SK-N-SH treated with all-trans-retinoic acid at 6 μM for 48 hours (cell line): ENCODE results near the gene CGREF1.
A peak's percentile ranks its signal among the peaks of the same experiment; 100 is the strongest.

Source experiments
- ATAC-seq: fragments of 200-7000 bp; cut with Tn5 transposase; 3 replicates; pipeline ENCODE4 v1.9.1; 2020; ENCODE audit warnings: mild to moderate bottlenecking, moderate library complexity
- ARNTL ChIP-seq: fragments of 450-650 bp; formaldehyde crosslinking; IDR thresholded peaks from 2 replicates; pipeline ENCODE4 v1.5.0; 2020; ENCODE audit warnings: low read depth, mild to moderate bottlenecking, moderate library complexity, borderline replicate concordance
- CSDC2 ChIP-seq: fragments of 250-450 bp; sonication (Bioruptor Pico); IDR thresholded peaks from 2 replicates; pipeline ENCODE4 v1.5.0; 2020; ENCODE audit warnings: mild to moderate bottlenecking, moderate library complexity
- ESRRG ChIP-seq: fragments of 250-450 bp; sonication (Bioruptor Pico); IDR thresholded peaks from 2 replicates; pipeline ENCODE4 v1.6.1; 2021; ENCODE audit warnings: mild to moderate bottlenecking
- GLIS3 ChIP-seq: fragments of 250-450 bp; sonication (Bioruptor Pico); IDR thresholded peaks from 2 replicates; pipeline ENCODE4 v1.5.0; 2020; ENCODE audit warnings: mild to moderate bottlenecking, moderate library complexity
- ISL1 ChIP-seq: fragments of 250-450 bp; sonication (Bioruptor Pico); IDR thresholded peaks from 2 replicates; pipeline ENCODE4 v2.1.2; 2022; ENCODE audit warnings: mild to moderate bottlenecking, moderate library complexity
- OSR1 ChIP-seq: fragments of 250-450 bp; sonication (Bioruptor Pico); IDR thresholded peaks from 2 replicates; pipeline ENCODE4 v1.8.0; 2022; ENCODE audit warnings: moderate library complexity, mild to moderate bottlenecking, inconsistent platforms
- PPARA ChIP-seq: fragments of 250-450 bp; sonication (Bioruptor Pico); IDR thresholded peaks from 2 replicates; pipeline ENCODE4 v1.5.0; 2020; ENCODE audit warnings: mild to moderate bottlenecking, borderline replicate concordance
- RARB ChIP-seq: fragments of 250-450 bp; sonication (Bioruptor Pico); IDR thresholded peaks from 2 replicates; pipeline ENCODE4 v1.8.0; 2021; ENCODE audit warnings: mild to moderate bottlenecking, moderate library complexity
- TCF4 ChIP-seq: fragments of 250-450 bp; sonication (Bioruptor Pico); IDR thresholded peaks from 2 replicates; pipeline ENCODE4 v1.8.0; 2021; ENCODE audit warnings: mild to moderate bottlenecking, moderate library complexity, borderline replicate concordance
- TOX ChIP-seq: fragments of 250-450 bp; sonication (Bioruptor Pico); IDR thresholded peaks from 2 replicates; pipeline ENCODE4 v1.8.0; 2021; ENCODE audit warnings: mild to moderate bottlenecking, moderate library complexity, borderline replicate concordance
- ZC3H10 ChIP-seq: fragments of 250-450 bp; sonication (Bioruptor Pico); IDR thresholded peaks from 2 replicates; pipeline ENCODE4 v1.5.1; 2021; ENCODE audit warnings: mild to moderate bottlenecking, moderate library complexity
- ZFP3 ChIP-seq: fragments of 250-450 bp; sonication (Bioruptor Pico); IDR thresholded peaks from 2 replicates; pipeline ENCODE4 v1.5.0; 2020; ENCODE audit warnings: mild to moderate bottlenecking, moderate library complexity
- ZFP30 ChIP-seq: fragments of 450-650 bp; formaldehyde crosslinking; IDR thresholded peaks from 2 replicates; pipeline ENCODE4 v1.5.0; 2022; ENCODE audit warnings: mild to moderate bottlenecking, moderate library complexity
- ZNF565 ChIP-seq: fragments of 450-650 bp; formaldehyde crosslinking; conservative IDR thresholded peaks from 2 replicates; pipeline ENCODE4 v1.5.0; 2020; ENCODE audit warnings: low read depth, mild to moderate bottlenecking, moderate library complexity
- TF ChIP-seq, protein P1 (sequence below): fragments of 250-450 bp; sonication (Bioruptor Pico); IDR thresholded peaks from 2 replicates; pipeline ENCODE4 v1.5.1; 2021; ENCODE audit warnings: mild to moderate bottlenecking, moderate library complexity
- TF ChIP-seq, protein P2 (sequence below): fragments of 250-450 bp; sonication (Bioruptor Pico); IDR thresholded peaks from 2 replicates; pipeline ENCODE4 v1.8.0; 2020; ENCODE audit warnings: mild to moderate bottlenecking, moderate library complexity, borderline replicate concordance
- TF ChIP-seq, protein P3 (sequence below): fragments of 250-450 bp; sonication (Bioruptor Pico); IDR thresholded peaks from 2 replicates; pipeline ENCODE4 v1.5.1; 2020; ENCODE audit warnings: low read depth, mild to moderate bottlenecking, moderate library complexity
- TF ChIP-seq, protein P4 (sequence below): fragments of 250-450 bp; sonication (Bioruptor Pico); IDR thresholded peaks from 2 replicates; pipeline ENCODE4 v1.8.0; 2021; ENCODE audit warnings: low read depth, mild to moderate bottlenecking, moderate library complexity, borderline replicate concordance

CGREF1 gene

DNA sequence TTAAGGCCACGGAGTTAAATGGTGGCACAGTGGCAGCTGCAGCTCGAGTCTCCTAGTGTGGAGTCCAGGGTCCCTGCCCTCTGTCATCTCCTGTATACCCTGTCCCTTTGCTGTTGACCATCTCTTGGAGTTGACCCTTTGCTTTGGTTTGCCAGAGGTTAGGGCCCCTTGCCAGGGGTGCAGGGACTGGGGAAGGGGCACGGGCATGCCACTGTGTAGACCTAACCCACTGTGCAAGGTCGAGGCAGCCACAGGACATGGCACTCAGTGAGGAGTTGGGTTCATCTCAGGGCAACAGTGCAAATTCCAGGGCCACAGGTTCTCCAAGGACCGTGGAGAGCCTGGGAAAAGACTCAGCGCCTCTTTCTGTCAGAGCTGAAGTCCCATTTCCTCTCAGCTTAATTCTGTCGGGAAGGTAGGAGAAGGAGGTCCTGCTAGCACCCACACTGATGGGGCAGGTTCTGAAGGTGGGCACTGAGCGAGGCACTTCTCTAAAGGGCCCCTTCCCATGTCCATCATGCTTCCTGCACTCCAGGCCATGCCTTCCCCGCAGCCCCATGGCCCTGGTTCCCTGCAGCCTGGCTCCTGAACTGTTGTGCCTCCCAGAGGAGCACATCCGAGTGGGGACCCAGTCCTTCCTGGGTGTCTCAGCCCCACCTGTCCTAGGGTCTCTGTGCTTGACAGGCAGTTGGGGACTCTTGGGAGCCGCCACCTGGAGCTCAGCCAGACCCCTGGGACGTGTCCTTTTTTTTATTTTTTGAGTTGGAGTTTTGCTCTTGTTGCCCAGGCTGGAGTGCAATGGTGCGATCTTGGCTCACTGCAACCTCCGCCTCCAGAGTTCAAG is 29.6 kb downstream of the CGREF1 start (continued):
- no peak for TF ChIP-seq TOX
- TF ChIP-seq ESRRG (CRISPR knock-in tag): no peak
- no peak for TF ChIP-seq ISL1 (CRISPR knock-in tag)
- TF ChIP-seq TCF4: no peak
- TF ChIP-seq OSR1: no peak
- no peak for TF ChIP-seq ZC3H10 (CRISPR knock-in tag)
- no peak for TF ChIP-seq ZFP3 (CRISPR knock-in tag)
- no peak for TF ChIP-seq PPARA (CRISPR knock-in tag)
- TF ChIP-seq, protein P1, sequence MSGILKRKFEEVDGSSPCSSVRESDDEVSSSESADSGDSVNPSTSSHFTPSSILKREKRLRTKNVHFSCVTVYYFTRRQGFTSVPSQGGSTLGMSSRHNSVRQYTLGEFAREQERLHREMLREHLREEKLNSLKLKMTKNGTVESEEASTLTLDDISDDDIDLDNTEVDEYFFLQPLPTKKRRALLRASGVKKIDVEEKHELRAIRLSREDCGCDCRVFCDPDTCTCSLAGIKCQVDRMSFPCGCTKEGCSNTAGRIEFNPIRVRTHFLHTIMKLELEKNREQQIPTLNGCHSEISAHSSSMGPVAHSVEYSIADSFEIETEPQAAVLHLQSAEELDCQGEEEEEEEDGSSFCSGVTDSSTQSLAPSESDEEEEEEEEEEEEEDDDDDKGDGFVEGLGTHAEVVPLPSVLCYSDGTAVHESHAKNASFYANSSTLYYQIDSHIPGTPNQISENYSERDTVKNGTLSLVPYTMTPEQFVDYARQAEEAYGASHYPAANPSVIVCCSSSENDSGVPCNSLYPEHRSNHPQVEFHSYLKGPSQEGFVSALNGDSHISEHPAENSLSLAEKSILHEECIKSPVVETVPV (CRISPR knock-in tag): no peak
- TF ChIP-seq GLIS3 (CRISPR knock-in tag): no peak

DNA sequence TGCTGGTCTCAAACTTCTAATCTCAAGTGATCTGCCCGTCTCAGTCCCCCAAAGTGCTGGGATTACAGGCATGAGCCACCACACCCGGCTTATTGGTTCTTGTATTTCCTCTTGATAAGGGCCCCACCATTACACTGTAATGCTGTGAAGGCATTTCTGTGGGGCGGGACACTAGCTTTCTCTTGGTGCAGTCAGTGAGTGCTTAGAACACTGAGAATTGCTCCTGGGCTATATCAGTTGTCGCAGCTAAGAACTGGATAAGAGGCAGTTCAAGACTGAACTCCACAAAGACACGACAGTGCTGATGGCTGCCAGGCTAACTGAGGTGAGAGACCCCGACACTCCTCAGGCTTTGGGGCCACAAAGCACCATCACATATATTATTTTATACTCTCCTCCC is 30.3 kb downstream of the CGREF1 start:
- ATAC-seq: no peak
- TF ChIP-seq ZC3H10 (CRISPR knock-in tag): no peak
- TF ChIP-seq, protein P2, sequence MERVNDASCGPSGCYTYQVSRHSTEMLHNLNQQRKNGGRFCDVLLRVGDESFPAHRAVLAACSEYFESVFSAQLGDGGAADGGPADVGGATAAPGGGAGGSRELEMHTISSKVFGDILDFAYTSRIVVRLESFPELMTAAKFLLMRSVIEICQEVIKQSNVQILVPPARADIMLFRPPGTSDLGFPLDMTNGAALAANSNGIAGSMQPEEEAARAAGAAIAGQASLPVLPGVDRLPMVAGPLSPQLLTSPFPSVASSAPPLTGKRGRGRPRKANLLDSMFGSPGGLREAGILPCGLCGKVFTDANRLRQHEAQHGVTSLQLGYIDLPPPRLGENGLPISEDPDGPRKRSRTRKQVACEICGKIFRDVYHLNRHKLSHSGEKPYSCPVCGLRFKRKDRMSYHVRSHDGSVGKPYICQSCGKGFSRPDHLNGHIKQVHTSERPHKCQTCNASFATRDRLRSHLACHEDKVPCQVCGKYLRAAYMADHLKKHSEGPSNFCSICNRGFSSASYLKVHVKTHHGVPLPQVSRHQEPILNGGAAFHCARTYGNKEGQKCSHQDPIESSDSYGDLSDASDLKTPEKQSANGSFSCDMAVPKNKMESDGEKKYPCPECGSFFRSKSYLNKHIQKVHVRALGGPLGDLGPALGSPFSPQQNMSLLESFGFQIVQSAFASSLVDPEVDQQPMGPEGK (CRISPR knock-in tag): no peak
- TF ChIP-seq, protein P1 (CRISPR knock-in tag): no peak

DNA sequence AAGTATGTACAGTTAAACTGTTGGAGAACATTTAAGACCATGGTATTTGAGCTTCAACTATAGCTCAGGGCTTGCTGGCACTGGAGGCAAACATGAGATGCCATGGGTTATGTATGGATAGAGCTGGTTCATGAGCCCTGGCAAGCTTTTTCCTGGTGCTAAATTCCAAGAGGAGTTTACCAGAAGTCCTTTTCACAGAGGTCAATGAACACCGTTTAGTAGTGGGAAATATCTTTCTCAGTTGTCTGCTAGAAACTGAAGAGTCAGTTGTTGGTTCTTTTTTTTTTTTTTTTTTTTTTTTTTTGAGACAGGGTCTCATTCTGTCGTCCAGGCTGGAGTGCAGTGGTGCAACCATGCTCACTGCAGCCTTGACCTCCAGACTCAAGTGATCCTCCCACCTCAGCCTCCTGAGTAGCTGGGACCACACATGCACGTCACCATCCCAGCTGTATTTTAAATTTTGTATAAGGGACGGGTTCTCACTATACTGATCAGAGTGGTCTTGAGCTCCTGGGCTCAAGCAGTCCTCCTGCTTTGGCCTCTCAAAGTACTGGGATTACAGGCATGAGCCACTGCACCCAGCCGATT is 31.0 kb downstream of the CGREF1 start:
- TF ChIP-seq ARNTL (CRISPR knock-in tag): no peak
- ATAC-seq: no peak

DNA sequence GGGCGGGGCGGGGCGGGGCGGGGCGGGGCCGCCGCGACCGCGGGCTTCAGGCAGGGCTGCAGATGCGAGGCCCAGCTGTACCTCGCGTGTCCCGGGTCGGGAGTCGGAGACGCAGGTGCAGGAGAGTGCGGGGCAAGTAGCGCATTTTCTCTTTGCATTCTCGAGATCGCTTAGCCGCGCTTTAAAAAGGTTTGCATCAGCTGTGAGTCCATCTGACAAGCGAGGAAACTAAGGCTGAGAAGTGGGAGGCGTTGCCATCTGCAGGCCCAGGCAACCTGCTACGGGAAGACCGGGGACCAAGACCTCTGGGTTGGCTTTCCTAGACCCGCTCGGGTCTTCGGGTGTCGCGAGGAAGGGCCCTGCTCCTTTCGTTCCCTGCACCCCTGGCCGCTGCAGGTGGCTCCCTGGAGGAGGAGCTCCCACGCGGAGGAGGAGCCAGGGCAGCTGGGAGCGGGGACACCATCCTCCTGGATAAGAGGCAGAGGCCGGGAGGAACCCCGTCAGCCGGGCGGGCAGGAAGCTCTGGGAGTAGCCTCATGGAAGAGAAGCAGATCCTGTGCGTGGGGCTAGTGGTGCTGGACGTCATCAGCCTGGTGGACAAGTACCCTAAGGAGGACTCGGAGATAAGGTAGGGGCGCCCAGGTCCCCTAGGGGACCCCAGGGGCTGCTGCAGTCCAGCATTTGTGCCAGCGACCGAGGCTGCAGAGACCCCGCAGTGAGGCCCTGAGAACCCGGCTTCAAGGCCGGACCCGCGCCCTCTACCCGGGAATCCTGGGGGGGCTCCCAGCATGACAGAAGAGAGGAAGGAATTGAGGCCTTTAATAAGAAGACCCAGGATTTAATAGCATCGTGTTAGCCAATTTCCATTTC is 32.0 kb downstream of the CGREF1 start, which contains the start of gene KHK:
Gene KHK, plus strand, starts transcription at position 49 of the 870 bp plus-strand sequence. Its CDS starts 488 bp downstream, at position 537.
- peak; percentile 49 for ATAC-seq
- TF ChIP-seq ZNF565 (CRISPR knock-in tag) (no peak), CSDC2 (no peak), RARB (CRISPR knock-in tag) (no peak), ARNTL (CRISPR knock-in tag) (no peak), TCF4 (no peak), ESRRG (CRISPR knock-in tag) (no peak), ZFP30 (no peak)
- TF ChIP-seq, protein P3, sequence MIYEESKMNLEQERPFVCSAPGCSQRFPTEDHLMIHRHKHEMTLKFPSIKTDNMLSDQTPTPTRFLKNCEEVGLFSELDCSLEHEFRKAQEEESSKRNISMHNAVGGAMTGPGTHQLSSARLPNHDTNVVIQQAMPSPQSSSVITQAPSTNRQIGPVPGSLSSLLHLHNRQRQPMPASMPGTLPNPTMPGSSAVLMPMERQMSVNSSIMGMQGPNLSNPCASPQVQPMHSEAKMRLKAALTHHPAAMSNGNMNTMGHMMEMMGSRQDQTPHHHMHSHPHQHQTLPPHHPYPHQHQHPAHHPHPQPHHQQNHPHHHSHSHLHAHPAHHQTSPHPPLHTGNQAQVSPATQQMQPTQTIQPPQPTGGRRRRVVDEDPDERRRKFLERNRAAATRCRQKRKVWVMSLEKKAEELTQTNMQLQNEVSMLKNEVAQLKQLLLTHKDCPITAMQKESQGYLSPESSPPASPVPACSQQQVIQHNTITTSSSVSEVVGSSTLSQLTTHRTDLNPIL (CRISPR knock-in tag): no peak
- TF ChIP-seq, protein P4, sequence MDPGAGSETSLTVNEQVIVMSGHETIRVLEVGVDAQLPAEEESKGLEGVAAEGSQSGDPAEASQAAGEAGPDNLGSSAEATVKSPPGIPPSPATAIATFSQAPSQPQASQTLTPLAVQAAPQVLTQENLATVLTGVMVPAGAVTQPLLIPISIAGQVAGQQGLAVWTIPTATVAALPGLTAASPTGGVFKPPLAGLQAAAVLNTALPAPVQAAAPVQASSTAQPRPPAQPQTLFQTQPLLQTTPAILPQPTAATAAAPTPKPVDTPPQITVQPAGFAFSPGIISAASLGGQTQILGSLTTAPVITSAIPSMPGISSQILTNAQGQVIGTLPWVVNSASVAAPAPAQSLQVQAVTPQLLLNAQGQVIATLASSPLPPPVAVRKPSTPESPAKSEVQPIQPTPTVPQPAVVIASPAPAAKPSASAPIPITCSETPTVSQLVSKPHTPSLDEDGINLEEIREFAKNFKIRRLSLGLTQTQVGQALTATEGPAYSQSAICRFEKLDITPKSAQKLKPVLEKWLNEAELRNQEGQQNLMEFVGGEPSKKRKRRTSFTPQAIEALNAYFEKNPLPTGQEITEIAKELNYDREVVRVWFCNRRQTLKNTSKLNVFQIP: no peak
